DND-41 (cell line): Measurements from ENCODE around the gene UCHL3.
A peak's percentile ranks its signal among the peaks of the same experiment; 100 is the strongest.

Source experiments
- ATAC-seq: fragments of 200-7000 bp; cut with Tn5 transposase; 3 replicates; pipeline ENCODE4 v1.9.1; 2021; ENCODE audit warnings: low read depth; ENCODE audit not compliant: insufficient read depth
- DNase-seq: peaks from one replicate; pipeline ENCODE4 v3.0.0-alpha.2; 2020
- H2AFZ ChIP-seq: 2 replicates; pipeline ENCODE4 v1.6.0; 2012; ENCODE audit warnings: low read depth, low read length
- H3K27ac ChIP-seq: 2 replicates; pipeline ENCODE4 v1.5.1; 2012; ENCODE audit warnings: low read length, inconsistent platforms
- H3K27me3 ChIP-seq: fragments of 200-600 bp; sonication (generic); 2 replicates; pipeline ENCODE4 v1.6.0; 2012; ENCODE audit warnings: low read length, mild to moderate bottlenecking, inconsistent platforms; ENCODE audit not compliant: insufficient read depth, poor library complexity
- H3K36me3 ChIP-seq: 2 replicates; pipeline ENCODE4 v1.5.1; 2012; ENCODE audit warnings: low read length, inconsistent platforms; ENCODE audit not compliant: insufficient read depth
- H3K4me1 ChIP-seq: 2 replicates; pipeline ENCODE4 v1.5.1; 2012; ENCODE audit warnings: mild to moderate bottlenecking, low read length; ENCODE audit not compliant: insufficient read depth
- H3K4me2 ChIP-seq: 2 replicates; pipeline ENCODE4 v1.6.0; 2012; ENCODE audit warnings: mild to moderate bottlenecking, moderate library complexity, low read length, inconsistent platforms; ENCODE audit not compliant: insufficient read depth
- H3K4me3 ChIP-seq, 2 experiments: fragments of 200-600 bp in 1 of 2; shearing (Covaris generic) in 1 of 2; 2 replicates each; pipeline ENCODE4 v1.5.1; 2012 to 2016; ENCODE audit warnings: inconsistent platforms in 2 of 2, low read length in 2 of 2, mild to moderate bottlenecking in 2 of 2, low read depth in 1 of 2, moderate library complexity in 1 of 2
- H3K79me2 ChIP-seq: 2 replicates; pipeline ENCODE4 v1.6.0; 2012; ENCODE audit warnings: low read length, inconsistent platforms; ENCODE audit not compliant: insufficient read depth
- H3K9ac ChIP-seq: 2 replicates; pipeline ENCODE4 v1.6.0; 2012; ENCODE audit warnings: low read depth, mild to moderate bottlenecking, inconsistent platforms, low read length, moderate library complexity
- H3K9me3 ChIP-seq: 2 replicates; pipeline ENCODE4 v1.5.1; 2012; ENCODE audit warnings: low read length, moderate library complexity, mild to moderate bottlenecking, inconsistent platforms; ENCODE audit not compliant: insufficient read depth, severe bottlenecking
- H4K20me1 ChIP-seq: 2 replicates; pipeline ENCODE4 v1.6.0; 2012; ENCODE audit warnings: low read length; ENCODE audit not compliant: insufficient read depth
- CTCF ChIP-seq: IDR thresholded peaks from 2 replicates; pipeline ENCODE4 v1.5.1; 2012; ENCODE audit warnings: borderline replicate concordance, low read length, moderate library complexity, mild to moderate bottlenecking; ENCODE audit not compliant: poor library complexity, severe bottlenecking; ENCODE audit errors: extremely low read depth
- EZH2 ChIP-seq: IDR thresholded peaks from 3 replicates; pipeline ENCODE4 v1.6.1; 2012; ENCODE audit warnings: borderline replicate concordance, low read depth, mild to moderate bottlenecking, moderate library complexity, low read length, inconsistent platforms; ENCODE audit not compliant: severe bottlenecking

Gene UCHL3

GRCh38 chr13:75555836-75556235, 6.2 kb downstream of the UCHL3 start:
- H3K9me3 ChIP-seq: no peaks in the 10 kb centered on the region
- no peak overlapping the region for H2AFZ ChIP-seq
- H3K36me3 ChIP-seq: peaks cover 32% of the 10 kb centered on the region
- ATAC-seq: no peak
- TF ChIP-seq CTCF (no peak), EZH2 (no peak)
- no peaks in the 10 kb centered on the region for H3K27me3 ChIP-seq
- H3K4me2 ChIP-seq: no peak overlapping the region
- H3K4me1 ChIP-seq: peaks cover 16% of the 10 kb centered on the region
- H3K4me3 ChIP-seq: no peak overlapping the region
- no peak overlapping the region for H3K9ac ChIP-seq
- no peak overlapping the region for H3K27ac ChIP-seq
- no peak for DNase-seq
- H4K20me1 ChIP-seq: peaks cover 5% of the 10 kb centered on the region; the same call in 1 of the 2 replicates
- peaks cover 39% of the 10 kb centered on the region for H3K79me2 ChIP-seq

- Histone ChIP-seq H3K4me3 (no peak overlapping the region), H3K27me3 (no peaks in the 10 kb centered on the region), H3K4me1 (peaks cover 5% of the 10 kb centered on the region; the same call in 1 of the 2 replicates), H3K27ac (no peak overlapping the region), H3K9me3 (no peaks in the 10 kb centered on the region), H2AFZ (no peak overlapping the region), H3K79me2 (peaks cover 28% of the 10 kb centered on the region; the same call in 1 of the 2 replicates), H3K4me2 (no peak overlapping the region), H3K36me3 (peaks cover 40% of the 10 kb centered on the region), H4K20me1 (peaks cover 5% of the 10 kb centered on the region; the same call in 1 of the 2 replicates), H3K9ac (no peak overlapping the region)
- ATAC-seq (no peak), DNase-seq (no peak)
- TF ChIP-seq CTCF (no peak), EZH2 (no peak)
Measured at GRCh38 chr13:75556961-75557360, 7.4 kb downstream of the UCHL3 start.

- Histone ChIP-seq H3K9me3 (no peaks in the 10 kb centered on the region), H3K9ac (no peak overlapping the region), H4K20me1 (peaks cover 3% of the 10 kb centered on the region; the same call in 1 of the 2 replicates), H3K27me3 (no peaks in the 10 kb centered on the region), H3K79me2 (peaks cover 21% of the 10 kb centered on the region; the same call in 1 of the 2 replicates), H3K36me3 (peaks cover 46% of the 10 kb centered on the region), H3K4me1 (no peaks in the 10 kb centered on the region; the same call in 1 of the 2 replicates), H2AFZ (no peak overlapping the region), H3K4me2 (no peak overlapping the region), H3K4me3 (no peak overlapping the region), H3K27ac (no peak overlapping the region)
- TF ChIP-seq CTCF (no peak), EZH2 (no peak)
- DNase-seq (no peak), ATAC-seq (0 out of 3 replicates have a peak, but pooled peaks have one; percentile 22)
Measured at GRCh38 chr13:75558145-75558840, 8.7 kb downstream of the UCHL3 start.
